Progenitor cell of endocrine pancreas (in vitro differentiated cells): ENCODE data around the gene ENOX2. TPM values are rescaled to one million over a fixed set of nuclear protein-coding genes. Genes with fewer than 3 reads are reported as not detected.

Source experiments
- DNase-seq: peaks from one replicate; pipeline ENCODE4 v3.0.0; 2021; ENCODE audit warnings: low spot score; ENCODE audit not compliant: unreplicated experiment
- H3K27ac Mint-ChIP-seq: 2 replicates; pipeline ENCODE4 v1.8.0; 2021; ENCODE audit warnings: mild to moderate bottlenecking, moderate library complexity, mixed read lengths
- H3K27me3 Mint-ChIP-seq: 2 replicates; pipeline ENCODE4 v1.8.0; 2021; ENCODE audit warnings: mixed read lengths
- H3K36me3 Mint-ChIP-seq: 2 replicates; pipeline ENCODE4 v1.8.0; 2022; ENCODE audit warnings: mixed read lengths; ENCODE audit not compliant: insufficient read depth
- H3K4me1 Mint-ChIP-seq: 2 replicates; pipeline ENCODE4 v1.8.0; 2021; ENCODE audit warnings: low read depth, mixed read lengths
- H3K4me3 Mint-ChIP-seq: 2 replicates; pipeline ENCODE4 v1.8.0; 2021; ENCODE audit warnings: low read depth, mild to moderate bottlenecking, moderate library complexity, mixed read lengths
- H3K9me3 Mint-ChIP-seq: 2 replicates; pipeline ENCODE4 v1.8.0; 2021; ENCODE audit warnings: low read depth, mixed read lengths
- total RNA-seq: library from RNA; stranded (reverse); gene quantifications from 2 replicates; pipeline ENCODE4 v1.2.1, GENCODE V29; 2021
- TF ChIP-seq, protein P1 (sequence below): fragments of 200-600 bp; sonication (generic); IDR thresholded peaks from one replicate; pipeline ENCODE4 v1.5.0; 2021; ENCODE audit warnings: antibody characterized with exemption, mild to moderate bottlenecking; ENCODE audit not compliant: unreplicated experiment

The ENOX2 gene
- total RNA-seq, 1 donor from 2014 or later, result 19.8 TPM

DNA sequence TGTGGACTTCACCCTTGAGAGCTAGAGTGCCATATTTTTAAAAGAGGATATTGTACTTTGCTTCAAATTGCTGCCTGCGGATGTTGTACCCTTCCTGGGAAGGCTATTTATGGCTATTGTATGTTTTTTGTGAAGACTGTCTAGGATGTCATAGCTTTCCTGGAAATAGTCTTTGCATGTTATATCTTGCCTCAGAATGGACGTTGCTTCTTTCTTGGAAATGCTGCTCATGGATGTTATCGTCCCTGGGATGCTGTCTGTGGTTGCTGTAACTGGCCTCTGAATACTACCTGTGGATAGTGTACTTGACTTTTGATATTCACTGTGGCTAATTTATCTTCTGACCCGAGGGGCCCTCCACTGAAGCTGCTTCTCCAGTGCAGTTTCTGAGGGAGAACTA lies 146.8 kb downstream of the ENOX2 start:
- TF ChIP-seq, protein P1, sequence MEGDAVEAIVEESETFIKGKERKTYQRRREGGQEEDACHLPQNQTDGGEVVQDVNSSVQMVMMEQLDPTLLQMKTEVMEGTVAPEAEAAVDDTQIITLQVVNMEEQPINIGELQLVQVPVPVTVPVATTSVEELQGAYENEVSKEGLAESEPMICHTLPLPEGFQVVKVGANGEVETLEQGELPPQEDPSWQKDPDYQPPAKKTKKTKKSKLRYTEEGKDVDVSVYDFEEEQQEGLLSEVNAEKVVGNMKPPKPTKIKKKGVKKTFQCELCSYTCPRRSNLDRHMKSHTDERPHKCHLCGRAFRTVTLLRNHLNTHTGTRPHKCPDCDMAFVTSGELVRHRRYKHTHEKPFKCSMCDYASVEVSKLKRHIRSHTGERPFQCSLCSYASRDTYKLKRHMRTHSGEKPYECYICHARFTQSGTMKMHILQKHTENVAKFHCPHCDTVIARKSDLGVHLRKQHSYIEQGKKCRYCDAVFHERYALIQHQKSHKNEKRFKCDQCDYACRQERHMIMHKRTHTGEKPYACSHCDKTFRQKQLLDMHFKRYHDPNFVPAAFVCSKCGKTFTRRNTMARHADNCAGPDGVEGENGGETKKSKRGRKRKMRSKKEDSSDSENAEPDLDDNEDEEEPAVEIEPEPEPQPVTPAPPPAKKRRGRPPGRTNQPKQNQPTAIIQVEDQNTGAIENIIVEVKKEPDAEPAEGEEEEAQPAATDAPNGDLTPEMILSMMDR, result no peak
- Mint-ChIP-seq H3K27ac (no peak overlapping the region), H3K9me3 (no peaks in the 10 kb centered on the region), H3K4me1 (no peaks in the 10 kb centered on the region), H3K36me3 (no peaks in the 10 kb centered on the region), H3K4me3 (no peak overlapping the region), H3K27me3 (no peaks in the 10 kb centered on the region)
- DNase-seq, result no peak

DNA sequence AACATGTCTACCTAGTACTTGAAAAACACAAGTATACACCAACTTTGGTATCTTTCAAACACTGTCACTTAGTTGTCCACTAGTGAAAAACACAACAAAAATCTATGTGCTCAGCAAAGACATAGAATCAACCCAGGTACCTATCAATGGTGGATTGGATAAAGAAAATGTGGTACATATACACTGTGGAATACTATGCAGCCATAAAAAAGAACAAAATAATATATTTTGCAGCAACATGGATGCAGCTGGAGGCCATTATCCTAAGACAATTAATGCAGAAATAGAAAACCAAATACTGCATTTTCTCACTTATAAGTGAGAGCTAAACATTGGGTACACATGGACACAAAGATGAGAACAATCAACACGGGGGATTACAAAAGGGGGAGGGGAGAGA lies 148.7 kb downstream of the ENOX2 start:
- no peak overlapping the region for H3K4me3 Mint-ChIP-seq
- H3K27ac Mint-ChIP-seq, result no peak overlapping the region
- H3K9me3 Mint-ChIP-seq, result no peaks in the 10 kb centered on the region
- no peaks in the 10 kb centered on the region for H3K27me3 Mint-ChIP-seq
- H3K4me1 Mint-ChIP-seq, result no peaks in the 10 kb centered on the region
- no peaks in the 10 kb centered on the region for H3K36me3 Mint-ChIP-seq
- DNase-seq, result no peak
- TF ChIP-seq, protein P1, result no peak

DNA sequence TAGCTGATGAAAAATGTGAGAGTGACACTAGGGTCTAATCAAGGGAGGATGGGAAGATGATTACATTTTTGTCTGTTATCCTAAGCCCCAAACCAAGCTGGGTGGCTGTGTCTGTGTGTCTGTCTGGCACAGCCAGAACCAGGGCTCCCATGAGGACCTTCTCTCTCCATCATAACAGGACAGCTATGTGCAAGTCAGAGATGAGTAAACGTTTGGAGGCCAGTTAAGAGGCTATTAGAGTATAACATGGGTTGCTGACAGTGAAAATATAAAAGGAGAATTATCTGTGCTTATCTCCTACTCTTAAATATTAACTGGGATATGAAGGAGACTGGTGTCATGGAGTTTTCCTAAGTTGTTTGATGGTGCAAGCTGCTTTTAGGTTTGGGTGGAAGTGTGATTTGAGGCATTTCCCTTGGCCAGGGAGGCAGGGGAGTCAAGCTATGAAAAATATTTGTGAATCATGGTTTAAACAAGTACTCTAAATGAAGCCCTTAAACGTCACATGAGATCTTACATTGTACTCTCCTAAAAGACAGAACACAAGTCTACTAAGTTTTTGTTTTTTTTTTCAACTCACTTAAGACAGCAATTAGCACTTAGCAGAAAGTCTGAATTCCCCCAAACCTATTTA lies 156.2 kb downstream of the ENOX2 start:
- Mint-ChIP-seq H3K27me3 (no peaks in the 10 kb centered on the region), H3K36me3 (no peaks in the 10 kb centered on the region), H3K9me3 (no peaks in the 10 kb centered on the region), H3K4me3 (no peak overlapping the region), H3K27ac (no peak overlapping the region), H3K4me1 (peaks cover 4% of the 10 kb centered on the region)
- no peak for DNase-seq
- TF ChIP-seq, protein P1, result no peak

DNA sequence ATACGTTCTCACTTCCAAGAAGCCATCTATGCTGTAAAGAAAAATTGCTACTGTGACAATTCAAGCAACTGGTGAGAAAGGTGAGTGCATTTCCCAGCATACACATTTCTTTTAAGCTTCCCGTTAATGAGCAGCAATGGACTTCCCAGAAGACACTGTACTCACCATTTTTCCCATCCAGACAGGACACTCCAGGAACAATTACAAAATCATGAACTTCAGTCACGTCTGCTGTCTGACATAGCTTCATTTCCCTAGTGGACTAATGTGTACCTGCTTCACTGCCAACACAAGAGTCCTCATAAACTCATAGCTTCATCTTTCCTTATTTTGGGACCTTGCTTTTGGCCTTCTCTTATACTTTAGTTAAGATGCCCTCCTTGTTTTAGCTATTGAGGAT lies 156.9 kb downstream of the ENOX2 start:
- Mint-ChIP-seq H3K4me3 (no peak overlapping the region), H3K36me3 (no peaks in the 10 kb centered on the region), H3K27ac (no peak overlapping the region), H3K27me3 (no peaks in the 10 kb centered on the region), H3K9me3 (no peaks in the 10 kb centered on the region), H3K4me1 (peaks cover 5% of the 10 kb centered on the region)
- DNase-seq, result no peak
- TF ChIP-seq, protein P1, result no peak

DNA sequence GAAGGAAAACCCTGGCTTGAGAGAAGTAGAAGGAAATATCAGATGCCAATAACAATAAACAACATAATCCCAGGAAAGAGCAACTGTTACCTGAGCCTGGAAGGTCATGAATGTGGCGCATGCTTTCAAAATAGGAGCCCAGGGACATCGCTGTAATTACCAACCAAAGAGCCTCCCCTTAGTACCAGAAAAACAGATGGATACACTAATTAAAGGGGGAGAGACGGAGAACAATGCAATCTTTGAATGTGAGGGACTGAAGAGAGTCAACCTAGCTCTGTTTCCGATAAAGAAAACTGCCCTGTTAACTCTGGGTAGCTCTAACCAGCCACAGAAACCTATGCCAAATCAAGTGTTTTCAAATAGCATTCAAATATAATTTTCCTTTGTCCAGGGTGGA lies 161.4 kb downstream of the ENOX2 start:
- H3K27ac Mint-ChIP-seq, result peak overlapping the region; percentile 42
- DNase-seq, result no peak
- TF ChIP-seq, protein P1, result no peak
- H3K4me3 Mint-ChIP-seq, result no peak overlapping the region
- H3K9me3 Mint-ChIP-seq, result no peaks in the 10 kb centered on the region
- H3K27me3 Mint-ChIP-seq, result no peaks in the 10 kb centered on the region
- H3K36me3 Mint-ChIP-seq, result no peaks in the 10 kb centered on the region
- peaks cover 4% of the 10 kb centered on the region for H3K4me1 Mint-ChIP-seq
